A549 (cell line): Measurements from ENCODE around the gene ERP29. TPM values are rescaled to one million over a fixed set of nuclear protein-coding genes. Genes with fewer than 3 reads are reported as not detected.

Experiments
- polyA plus RNA-seq, 4 experiments: library from polyadenylated mRNA; depleted of rRNA in 3 of 4; stranded (reverse); fragments of >200 nt; fragmentation: RNase III in 1 of 4; extraction: RNeasy Plus Mini Kit Qiagen cat#74134 plus additional on column Dnase treatment in 1 of 4; gene quantifications; 2 replicates in 3 of 4; 3 replicates in 1 of 4; pipeline ENCODE4 v1.2.3, GENCODE V29; 2011 to 2017
- small RNA-seq, 6 experiments: library from RNA; depleted of rRNA; stranded (forward); fragments of <200 nt; gene quantifications; one replicate each; pipeline ENCODE3, GENCODE V24; 2012

ERP29 gene
- polyA plus RNA-seq, 2 of the 4 experiments (the other 2 are of a cell fraction), result 115 to 157 TPM

Small RNA genes lying within 50 kb of the gene (small RNA-seq; reads per million reads assigned to genes)
- 0 reads per million in 6 experiments for gene AC004024.1
- 0 to 4.9 (median 1.4) reads per million in 6 experiments for gene MIR3657
- 0 reads per million in 6 experiments for gene RF00019

Other genes starting within 250 kb of the ERP29 start
- 111 and 123 TPM in 2 replicates for gene ALDH2, start 246.5 kb upstream of the ERP29 start, polyA plus RNA-seq (2011; rRNA removed)
- gene ALDH2, start 246.5 kb upstream of the ERP29 start, polyA plus RNA-seq (2017; fragmentation: RNase III; extraction: RNeasy Plus Mini Kit Qiagen cat#74134 plus additional on column Dnase treatment), result 75.8 to 97.5 TPM (median 84.9 TPM) in 3 replicates
- gene MAPKAPK5, start 171.2 kb upstream of the ERP29 start, polyA plus RNA-seq (2011; rRNA removed), result 66.1 and 69.5 TPM in 2 replicates
- 31.5 to 35.7 TPM (median 33.9 TPM) in 3 replicates for gene MAPKAPK5, start 171.2 kb upstream of the ERP29 start, polyA plus RNA-seq (2017; fragmentation: RNase III; extraction: RNeasy Plus Mini Kit Qiagen cat#74134 plus additional on column Dnase treatment)
- gene TMEM116, start 261 bp upstream of the ERP29 start, polyA plus RNA-seq (2011; rRNA removed), result 22.4 and 25.3 TPM in 2 replicates
- 10.6 to 11.6 TPM (median 11.0 TPM) in 3 replicates for gene TMEM116, start 261 bp upstream of the ERP29 start, polyA plus RNA-seq (2017; fragmentation: RNase III; extraction: RNeasy Plus Mini Kit Qiagen cat#74134 plus additional on column Dnase treatment)
- gene NAA25, start 95.4 kb downstream of the ERP29 start, polyA plus RNA-seq (2011; rRNA removed), result 41.4 and 49.3 TPM in 2 replicates
- 21.3 to 21.9 TPM (median 21.5 TPM) in 3 replicates for gene NAA25, start 95.4 kb downstream of the ERP29 start, polyA plus RNA-seq (2017; fragmentation: RNase III; extraction: RNeasy Plus Mini Kit Qiagen cat#74134 plus additional on column Dnase treatment)
- gene TRAFD1, start 112.1 kb downstream of the ERP29 start, polyA plus RNA-seq (2011; rRNA removed), result 23.3 and 33.1 TPM in 2 replicates
- gene TRAFD1, start 112.1 kb downstream of the ERP29 start, polyA plus RNA-seq (2017; fragmentation: RNase III; extraction: RNeasy Plus Mini Kit Qiagen cat#74134 plus additional on column Dnase treatment), result 30.2 to 44.1 TPM (median 41.1 TPM) in 3 replicates